HG02970 (cell line): Measurements from ENCODE around the gene LDLRAD2.
"Not testable (repeated sequence)": the region's sequence is repeated elsewhere in the genome, so short reads cannot be mapped to it uniquely, and the experiment has no call there.

Experiments used
- ATAC-seq: cut with Tn5 transposase; IDR thresholded peaks from one replicate; pipeline ENCODE4 v1.9.1; 2021; ENCODE audit warnings: mild to moderate bottlenecking, moderate library complexity, moderate number of reproducible peaks; ENCODE audit not compliant: unreplicated experiment, low FRiP score

The LDLRAD2 gene

DNA sequence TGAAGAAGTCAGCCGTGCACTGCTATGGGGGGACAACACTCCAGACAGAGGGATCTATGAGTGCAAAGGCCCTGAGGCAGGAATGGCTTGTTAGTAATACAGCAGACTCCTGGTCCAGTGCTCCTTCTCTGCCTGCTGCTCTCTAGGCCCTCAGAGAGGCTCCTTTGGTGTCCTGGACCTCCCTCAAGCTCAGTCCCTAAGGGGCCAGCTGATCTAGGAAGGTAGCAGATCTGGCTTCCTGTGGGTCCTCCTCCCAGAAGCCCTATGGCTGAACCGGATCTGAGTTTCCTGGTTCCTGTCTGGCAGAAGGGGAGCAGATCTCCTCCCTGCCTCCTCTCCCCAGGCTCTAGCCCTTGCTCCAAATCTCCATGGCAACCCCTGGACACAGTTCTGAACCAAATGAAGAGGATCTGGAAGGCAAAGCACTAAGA, at the start of gene LDLRAD2:
TSS of gene LDLRAD2 (plus strand) at position 391 of the 431 bp plus-strand sequence. CDS start 187 bp downstream, outside the sequence.
- no peak for ATAC-seq

- no peak for ATAC-seq
Observed at GRCh38 chr1:21763236-21763635, 48.8 kb upstream of the LDLRAD2 start.

GRCh38 chr1:21763694-21764419, 48.2 kb upstream of the LDLRAD2 start:
- no peak for ATAC-seq

GRCh38 chr1:21764615-21765423, 47.2 kb upstream of the LDLRAD2 start:
- no peak for ATAC-seq

DNA sequence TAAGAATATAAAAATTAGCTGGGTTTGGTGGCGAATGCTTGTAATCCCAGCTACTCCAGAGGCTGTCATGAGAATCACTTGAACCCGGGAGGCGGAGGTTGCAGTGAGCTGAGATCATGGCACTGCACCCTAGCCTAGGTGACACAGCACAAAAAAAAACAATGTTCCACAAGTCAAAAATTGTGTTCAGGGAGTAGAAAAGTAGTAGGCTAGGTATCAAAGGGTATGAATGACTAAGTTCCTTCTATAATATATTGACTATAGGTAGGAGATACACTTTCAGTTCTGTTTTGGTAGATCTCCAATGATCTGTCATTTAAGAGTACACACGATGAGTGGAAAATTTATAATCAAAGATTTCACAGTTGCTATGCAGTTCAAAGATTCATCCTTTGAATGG, 45.9 kb upstream of the LDLRAD2 start:
- ATAC-seq: no peak

GRCh38 chr1:21767106-21767505, 45.0 kb upstream of the LDLRAD2 start:
- ATAC-seq: not testable (repeated sequence)

DNA sequence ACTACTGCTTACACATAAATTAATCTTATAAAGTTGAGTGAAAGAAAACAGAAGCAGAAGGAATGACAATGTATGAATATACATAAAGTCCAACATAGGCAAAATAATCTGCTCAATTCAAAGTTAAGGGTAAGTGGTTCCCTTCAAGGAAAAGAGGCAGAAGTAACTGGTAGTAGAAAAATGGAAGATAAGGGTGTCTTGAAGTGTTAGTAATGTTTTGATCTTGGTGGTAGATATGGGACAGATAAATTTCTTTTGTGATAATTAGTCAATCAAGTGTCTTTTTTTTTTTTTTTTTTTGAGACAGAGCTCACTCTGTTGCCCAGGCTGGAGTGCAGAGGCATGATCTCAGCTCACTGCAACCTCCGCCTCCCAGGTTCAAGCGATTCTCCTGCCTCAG, 41.9 kb upstream of the LDLRAD2 start:
- ATAC-seq: no peak

DNA sequence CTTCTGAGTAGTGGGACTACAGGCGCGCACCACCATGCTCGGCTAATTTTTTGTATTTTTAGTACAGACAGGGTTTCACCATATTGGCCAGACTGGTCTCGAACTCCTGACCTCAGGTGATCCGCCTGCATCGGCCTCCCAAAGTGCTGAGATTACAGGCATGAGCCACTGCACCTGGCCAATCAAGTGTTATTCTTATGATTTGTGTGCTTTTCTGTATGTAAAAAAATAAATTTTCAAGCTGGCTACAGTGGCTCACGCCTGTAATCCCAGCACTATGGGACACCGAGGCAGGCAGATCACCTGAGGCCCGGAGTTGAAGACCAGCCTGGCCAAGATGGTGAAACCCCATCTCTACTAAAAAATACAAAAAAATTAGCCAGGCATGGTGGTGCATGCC, 41.5 kb upstream of the LDLRAD2 start:
- ATAC-seq: not testable (repeated sequence)

DNA sequence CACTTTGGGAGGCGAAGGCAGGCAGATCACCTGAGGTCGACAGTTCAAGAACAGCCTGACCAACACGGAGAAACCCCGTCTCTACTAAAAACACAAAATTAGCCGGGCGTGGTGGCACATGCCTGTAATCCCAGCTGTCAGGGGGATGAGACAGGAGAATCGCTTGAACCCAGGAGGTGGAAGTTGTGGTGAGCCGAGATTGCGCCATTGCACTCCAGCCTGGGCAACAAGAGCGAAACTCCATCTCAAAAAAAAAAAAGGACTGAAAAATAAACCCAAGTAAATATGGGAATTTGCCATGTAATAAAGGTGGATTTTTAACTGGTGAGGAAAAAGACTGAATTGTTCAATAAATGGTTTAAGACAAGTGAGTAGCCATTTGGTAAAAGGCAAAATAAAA, 40.4 kb upstream of the LDLRAD2 start:
- not testable (repeated sequence) for ATAC-seq

DNA sequence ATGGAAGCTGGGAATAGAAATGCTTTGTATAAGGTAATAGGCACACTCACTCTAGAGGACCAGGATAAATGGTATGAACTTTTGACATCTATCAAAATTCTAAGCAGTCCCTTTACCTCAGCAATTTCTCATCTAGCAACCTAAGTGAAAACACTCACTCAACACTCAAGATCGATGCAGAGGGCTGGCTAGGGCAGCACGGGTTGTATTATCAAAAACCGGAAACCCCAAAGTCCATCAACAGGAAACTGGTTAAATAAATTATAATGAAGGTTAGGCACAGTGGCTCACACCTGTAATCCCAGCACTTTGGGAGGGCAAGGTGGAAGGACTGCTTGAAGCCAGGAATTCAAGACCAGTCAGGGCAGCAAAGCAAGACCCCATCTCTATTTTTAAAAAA, 38.5 kb upstream of the LDLRAD2 start:
- ATAC-seq: peak; percentile 49

DNA sequence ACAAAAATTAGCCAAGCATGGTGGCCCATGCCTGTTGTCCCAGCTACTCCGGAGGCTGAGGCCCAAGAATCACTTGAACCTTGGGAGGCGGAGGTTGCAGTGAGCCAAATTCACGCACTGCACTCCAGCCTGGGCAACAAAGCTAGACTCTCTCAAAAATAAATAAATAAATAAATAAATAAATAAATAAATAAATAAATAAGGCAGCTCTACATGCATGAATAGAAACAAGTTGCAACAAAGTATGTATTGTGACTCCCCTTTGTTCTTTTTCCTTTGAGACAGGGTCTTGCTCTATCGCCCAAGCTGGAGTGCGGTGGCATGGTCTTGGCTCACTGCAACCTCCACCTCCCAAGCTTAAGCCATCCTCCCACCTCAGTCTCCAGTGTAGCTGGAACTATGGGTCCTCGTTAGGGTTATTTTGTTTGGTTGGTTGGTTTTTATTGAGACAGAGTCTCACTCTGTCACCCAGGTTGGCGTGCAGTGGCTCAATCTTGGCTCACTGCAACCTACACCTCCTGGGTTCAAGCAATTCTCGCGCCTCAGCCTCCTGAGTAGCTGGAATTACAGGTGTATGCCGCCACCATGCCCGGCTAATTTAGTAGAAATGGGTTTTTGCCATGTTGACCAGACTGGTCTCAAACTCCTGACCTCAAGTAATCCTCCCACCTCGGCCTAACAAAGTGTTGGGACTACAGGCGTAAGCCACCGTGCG, 37.1 kb upstream of the LDLRAD2 start:
- ATAC-seq: no peak

DNA sequence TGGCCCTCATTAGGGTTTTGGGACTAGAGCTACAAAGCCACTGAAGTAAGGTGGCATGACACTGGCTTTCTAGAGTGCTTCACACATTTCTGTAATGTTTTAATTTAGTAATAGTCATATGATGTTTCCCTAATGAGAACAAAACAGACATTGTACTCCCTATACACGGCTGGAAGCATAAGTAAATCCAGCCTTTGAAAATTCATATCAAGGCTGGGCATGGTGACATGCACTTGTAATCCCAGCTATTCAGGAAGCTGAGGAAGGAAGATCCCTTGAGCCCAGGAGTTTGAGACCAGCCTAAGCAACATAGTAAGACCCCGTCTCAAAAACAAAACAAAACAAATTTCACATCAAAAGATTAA, 36.5 kb upstream of the LDLRAD2 start:
- no peak for ATAC-seq

- no peak for ATAC-seq
Observed at GRCh38 chr1:21775985-21776562, 36.0 kb upstream of the LDLRAD2 start.

DNA sequence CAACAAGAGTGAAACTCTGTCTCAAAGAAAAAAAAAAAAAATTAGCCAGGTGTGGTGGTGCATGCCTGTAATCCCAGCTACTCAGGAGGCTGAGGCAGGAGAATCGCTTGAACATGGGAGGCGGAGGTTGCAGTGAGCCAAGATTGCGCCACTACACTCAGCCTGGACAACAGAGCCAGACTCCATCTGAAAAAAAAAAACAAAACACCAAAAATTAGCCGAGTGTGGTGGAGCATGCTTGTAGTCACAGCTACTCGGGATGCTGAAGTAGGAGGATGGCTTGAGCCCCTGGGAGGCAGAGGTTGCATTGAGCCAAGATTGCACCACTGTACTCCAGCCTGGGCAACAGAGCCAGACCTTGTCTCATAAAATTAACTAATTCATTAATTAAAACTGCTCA, 35.1 kb upstream of the LDLRAD2 start:
- not testable (repeated sequence) for ATAC-seq

GRCh38 chr1:21778405-21778727, 33.7 kb upstream of the LDLRAD2 start:
- no peak for ATAC-seq

- no peak for ATAC-seq
Observed at GRCh38 chr1:21779613-21780521, 32.2 kb upstream of the LDLRAD2 start.

- peak; percentile 12 for ATAC-seq
Observed at GRCh38 chr1:21781815-21782348, 30.2 kb upstream of the LDLRAD2 start.

DNA sequence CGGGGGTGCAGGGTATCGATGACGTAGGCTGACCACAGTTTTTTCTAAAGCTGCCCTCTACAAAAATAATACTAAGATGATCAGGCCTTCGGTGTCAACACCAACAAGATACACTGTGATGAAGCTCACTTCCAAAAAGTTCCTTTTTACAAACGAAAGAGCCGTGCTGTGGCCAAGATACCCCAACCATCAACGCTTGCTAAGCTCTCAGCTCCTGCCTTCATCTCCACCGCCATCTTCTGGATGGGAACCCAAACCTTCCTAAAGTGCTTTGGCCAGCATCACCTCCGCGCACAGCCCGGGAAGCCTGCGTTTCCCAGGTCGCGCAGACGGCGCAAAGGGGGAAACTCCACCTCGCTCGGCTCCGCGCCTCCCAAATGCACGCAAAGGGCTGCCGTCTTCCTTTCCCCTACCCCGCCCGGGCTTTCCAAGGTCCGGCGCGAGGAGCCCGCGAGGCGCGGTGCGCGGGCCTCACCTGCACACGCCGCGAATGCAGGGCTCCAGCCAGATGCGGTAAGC, 29.7 kb upstream of the LDLRAD2 start:
- ATAC-seq: peak; percentile 21

DNA sequence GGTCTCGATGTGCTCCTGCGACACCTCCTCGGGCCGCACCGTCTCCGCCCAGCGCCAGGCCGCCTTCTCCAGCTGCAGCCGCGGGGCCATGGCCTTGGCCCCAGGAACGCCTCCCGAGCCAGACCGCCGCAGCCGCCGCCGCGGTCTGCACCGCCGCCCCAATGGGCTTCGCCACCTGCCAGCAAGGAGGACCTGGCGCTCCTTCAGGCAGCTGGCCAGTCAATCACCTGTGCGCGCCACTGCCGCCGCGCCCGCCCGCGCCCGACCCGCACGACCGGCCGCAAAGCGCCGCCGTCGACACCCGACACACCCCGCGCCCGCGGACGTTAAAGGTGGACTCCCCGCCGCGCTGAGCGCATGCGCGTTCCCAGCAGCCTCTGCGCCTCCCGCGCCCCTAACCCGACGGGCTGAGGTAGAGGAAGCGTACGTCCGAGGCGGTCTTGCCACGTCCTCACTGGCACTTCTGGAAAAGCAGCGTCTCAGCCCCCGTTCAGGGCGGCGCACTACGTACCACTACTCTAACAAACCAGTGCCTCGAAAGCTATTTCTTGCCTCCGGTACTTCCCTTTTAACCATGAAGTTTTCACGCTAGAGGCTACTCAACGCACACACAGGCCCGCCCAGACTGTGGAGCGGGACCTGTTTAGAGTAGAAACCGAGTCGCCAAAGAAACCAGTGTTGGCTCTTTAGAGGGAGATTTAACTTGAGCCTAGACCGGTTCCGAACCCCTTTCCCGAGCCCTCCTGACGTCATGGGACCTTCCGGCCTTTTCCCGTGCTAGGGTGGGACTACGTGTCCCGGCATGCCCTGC, 29.0 kb upstream of the LDLRAD2 start, which contains the start of gene USP48:
TSS of gene USP48 (minus strand) at position 282 of the 811 bp plus-strand sequence. CDS start at position 90, 192 bp downstream.
- peak; percentile 65 for ATAC-seq
